GM19455 (cell line): ENCODE measurements around the gene DPYSL4.

Source experiments
- ATAC-seq: cut with Tn5 transposase; IDR thresholded peaks from one replicate; pipeline ENCODE4 v1.9.1; 2021; ENCODE audit not compliant: unreplicated experiment

DPYSL4 gene

GRCh38 chr10:132239126-132240031, 52.6 kb downstream of the DPYSL4 start:
- no peak for ATAC-seq

GRCh38 chr10:132240156-132240555, 53.4 kb downstream of the DPYSL4 start:
- no peak for ATAC-seq

GRCh38 chr10:132240581-132240980, 53.8 kb downstream of the DPYSL4 start:
- ATAC-seq, result no peak

- ATAC-seq, result no peak
Observed at GRCh38 chr10:132241086-132241485, 54.3 kb downstream of the DPYSL4 start.

- no peak for ATAC-seq
Observed at GRCh38 chr10:132241496-132241895, 54.7 kb downstream of the DPYSL4 start.

- ATAC-seq, result no peak
Observed at GRCh38 chr10:132242103-132242840, 55.5 kb downstream of the DPYSL4 start.

- no peak for ATAC-seq
Observed at GRCh38 chr10:132243141-132243540, 56.4 kb downstream of the DPYSL4 start.

GRCh38 chr10:132243626-132244025, 56.9 kb downstream of the DPYSL4 start:
- ATAC-seq, result no peak

- no peak for ATAC-seq
Observed at GRCh38 chr10:132245056-132245455, 58.3 kb downstream of the DPYSL4 start.

GRCh38 chr10:132246296-132246695, 59.5 kb downstream of the DPYSL4 start:
- no peak for ATAC-seq

- ATAC-seq, result no peak
Observed at GRCh38 chr10:132247943-132248342, 61.2 kb downstream of the DPYSL4 start.

- ATAC-seq, result no peak
Observed at GRCh38 chr10:132248455-132249225, 61.9 kb downstream of the DPYSL4 start.

GRCh38 chr10:132249226-132249724, 62.5 kb downstream of the DPYSL4 start:
- no peak for ATAC-seq

- no peak for ATAC-seq
Observed at GRCh38 chr10:132249824-132250375, 63.2 kb downstream of the DPYSL4 start.

- no peak for ATAC-seq
Observed at GRCh38 chr10:132250481-132251475, 64.0 kb downstream of the DPYSL4 start.

- no peak for ATAC-seq
Observed at GRCh38 chr10:132251928-132252327, 65.2 kb downstream of the DPYSL4 start.

GRCh38 chr10:132252412-132252811, 65.7 kb downstream of the DPYSL4 start:
- ATAC-seq, result no peak

- ATAC-seq, result no peak
Observed at GRCh38 chr10:132253092-132253687, 66.4 kb downstream of the DPYSL4 start.

- ATAC-seq, result no peak
Observed at GRCh38 chr10:132254841-132255240, 68.1 kb downstream of the DPYSL4 start.
